ENCODE measurements around the gene IQCH. TPM values are rescaled to one million over a fixed set of nuclear protein-coding genes. Genes with fewer than 3 reads are reported as not detected.

Gene IQCH
- 0.31 and 4.5 TPM in 2 replicates for total RNA-seq (2014; rRNA removed; shearing (Covaris generic))

DNA sequence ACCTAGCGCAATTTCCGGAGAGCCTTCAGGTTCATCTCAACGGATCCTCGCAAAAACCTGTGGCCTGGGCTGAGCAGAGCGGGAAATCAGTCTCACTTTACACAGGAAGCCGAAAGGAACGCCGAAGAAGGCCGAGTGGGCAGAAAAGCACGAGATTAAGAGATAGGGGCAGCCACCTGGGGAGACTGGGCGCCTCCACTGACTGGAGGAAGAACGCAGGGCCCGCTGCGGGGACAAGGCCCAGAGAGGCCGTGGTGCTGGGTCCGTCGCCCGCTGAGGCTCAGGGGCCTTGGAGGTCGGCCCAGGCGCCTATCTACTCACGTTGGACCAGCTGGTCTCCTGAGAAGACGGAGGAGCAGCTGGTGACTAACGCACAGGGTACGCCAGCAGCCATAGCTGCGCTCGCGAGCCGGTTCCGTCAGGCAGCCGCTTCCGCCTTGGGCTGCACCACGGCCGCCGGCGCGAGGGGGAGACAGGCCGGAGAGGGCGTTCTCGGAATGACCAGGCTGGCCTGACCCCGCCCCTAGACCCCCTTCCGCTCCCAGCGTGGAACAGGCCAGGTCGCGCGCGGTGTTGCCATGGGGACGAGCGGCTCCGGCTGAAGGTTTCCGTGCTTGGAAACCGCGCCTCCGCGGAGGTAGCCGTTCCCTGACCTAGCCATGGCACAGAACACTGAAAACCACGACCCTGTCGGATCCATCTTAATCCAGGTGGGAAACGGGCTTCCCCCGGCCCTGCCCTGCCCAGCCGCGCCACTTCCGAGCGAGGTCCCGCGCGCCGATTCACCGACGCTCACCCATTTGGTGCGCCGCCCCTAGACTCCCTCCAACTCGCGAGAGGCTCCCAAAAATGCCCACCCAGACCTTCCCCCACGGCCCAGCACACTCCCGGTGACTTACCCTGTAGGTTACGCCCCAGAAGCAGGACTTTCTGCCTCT, at the start of gene IQCH, which contains the start of gene AAGAB:
IQCH (plus strand) TSS at position 549 of the 938 bp plus-strand sequence; CDS start at position 660, 111 bp downstream.
AAGAB (minus strand) TSS at position 424 of the 938 bp plus-strand sequence; CDS start at position 394, 30 bp downstream.
- Histone ChIP-seq H3K4me1 (replicated peaks) (peaks cover 9% of the 10 kb centered on the region), H3K27me3 (replicated peaks) (no peaks in the 10 kb centered on the region), H3K4me3 (peak within 1 kb of the TSS; percentile 84), H3K27ac (peak within 1 kb of the TSS; percentile 88), H3K36me3 (peaks cover 3% of the 10 kb centered on the region), H3K9me3 (replicated peaks) (no peaks in the 10 kb centered on the region)
- DNase-seq (ENCODE audit: low read depth in 1 of 2, low spot score in 2 of 2): peak; percentile 98

GRCh38 chr15:67207555-67208207, 46.9 kb upstream of the IQCH start:
- no peak for DNase-seq (ENCODE audit: low read depth in 1 of 2, low spot score in 2 of 2)
- H3K4me1 ChIP-seq (replicated peaks): no peaks in the 10 kb centered on the region
- H3K27me3 ChIP-seq (replicated peaks): no peaks in the 10 kb centered on the region
- no peak overlapping the region for H3K27ac ChIP-seq
- H3K36me3 ChIP-seq: peaks cover 35% of the 10 kb centered on the region
- H3K9me3 ChIP-seq (replicated peaks): no peaks in the 10 kb centered on the region
- H3K4me3 ChIP-seq: no peak overlapping the region

- Histone ChIP-seq H3K27me3 (replicated peaks) (no peaks in the 10 kb centered on the region), H3K36me3 (peaks cover 28% of the 10 kb centered on the region), H3K27ac (no peak overlapping the region), H3K4me1 (replicated peaks) (no peaks in the 10 kb centered on the region), H3K4me3 (no peak overlapping the region), H3K9me3 (replicated peaks) (no peaks in the 10 kb centered on the region)
- no peak for DNase-seq (ENCODE audit: low read depth in 1 of 2, low spot score in 2 of 2)
Observed at GRCh38 chr15:67208396-67208795, 46.2 kb upstream of the IQCH start.

DNA sequence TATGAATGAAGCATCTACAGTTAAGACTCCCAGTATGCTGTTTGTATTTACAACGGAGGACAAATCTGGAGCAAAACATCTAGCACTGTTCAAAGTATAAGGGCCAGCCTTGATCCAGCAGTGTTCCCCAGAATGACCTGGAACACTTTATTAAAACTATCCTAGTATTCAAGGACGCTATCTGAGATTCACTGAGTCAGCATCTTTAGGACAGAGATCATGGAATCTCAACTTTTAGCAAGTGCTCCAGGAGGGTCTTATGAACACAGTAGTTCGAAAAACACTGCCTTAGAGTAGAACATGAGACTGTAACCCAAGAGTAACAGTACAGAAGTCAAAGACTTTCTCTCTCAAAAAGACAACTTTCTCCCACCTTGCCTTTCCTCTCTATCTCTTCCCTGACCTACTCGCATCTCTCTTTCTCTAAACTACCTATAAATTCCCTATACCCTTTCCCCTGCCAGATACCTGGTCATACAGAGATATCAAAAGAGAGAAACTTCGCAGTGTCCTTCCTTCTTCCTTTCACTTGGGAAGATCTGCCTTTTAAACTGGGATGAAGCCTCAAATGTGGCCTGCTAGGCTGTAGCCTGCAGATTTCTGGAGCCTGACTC, 43.9 kb upstream of the IQCH start:
- Histone ChIP-seq H3K27ac (no peak overlapping the region), H3K4me3 (no peak overlapping the region), H3K27me3 (replicated peaks) (no peaks in the 10 kb centered on the region), H3K4me1 (replicated peaks) (no peaks in the 10 kb centered on the region), H3K9me3 (replicated peaks) (no peaks in the 10 kb centered on the region), H3K36me3 (peaks cover 22% of the 10 kb centered on the region)
- no peak for DNase-seq (ENCODE audit: low read depth in 1 of 2, low spot score in 2 of 2)

DNA sequence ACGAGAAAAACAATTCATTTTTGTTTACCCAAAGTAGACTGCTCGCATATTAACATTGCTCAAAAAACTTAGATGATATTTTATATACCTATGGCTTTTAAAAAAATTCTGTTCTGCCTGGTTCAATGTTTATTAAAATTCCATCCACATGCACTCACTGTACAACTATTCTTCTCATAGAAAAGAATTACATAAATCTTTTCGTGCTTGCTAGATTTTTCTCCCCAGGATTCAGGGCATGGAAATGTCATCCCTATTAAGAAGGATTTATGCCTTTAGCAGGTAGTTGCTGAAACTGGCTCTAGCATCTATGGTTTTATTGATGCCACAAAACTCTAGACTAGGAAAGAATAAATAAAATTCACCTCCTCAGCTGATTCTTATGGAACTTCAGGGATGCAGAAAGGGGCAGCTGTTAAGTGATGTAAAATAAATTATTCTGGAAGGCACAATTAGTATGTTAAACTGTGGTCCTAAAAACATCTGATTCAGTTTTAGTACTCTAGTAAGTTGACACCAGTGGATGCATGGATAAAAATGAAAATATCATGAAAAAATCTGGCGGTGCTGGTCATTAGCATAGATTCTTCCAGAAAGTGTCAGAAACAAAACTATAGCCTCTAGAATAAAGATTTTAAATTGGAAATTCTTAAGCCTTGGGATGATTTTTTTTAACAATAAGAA, 41.8 kb upstream of the IQCH start:
- Histone ChIP-seq H3K4me1 (replicated peaks) (no peaks in the 10 kb centered on the region), H3K4me3 (no peak overlapping the region), H3K27ac (no peak overlapping the region), H3K36me3 (peaks cover 11% of the 10 kb centered on the region), H3K9me3 (replicated peaks) (no peaks in the 10 kb centered on the region), H3K27me3 (replicated peaks) (no peaks in the 10 kb centered on the region)
- no peak for DNase-seq (ENCODE audit: low read depth in 1 of 2, low spot score in 2 of 2)

DNA sequence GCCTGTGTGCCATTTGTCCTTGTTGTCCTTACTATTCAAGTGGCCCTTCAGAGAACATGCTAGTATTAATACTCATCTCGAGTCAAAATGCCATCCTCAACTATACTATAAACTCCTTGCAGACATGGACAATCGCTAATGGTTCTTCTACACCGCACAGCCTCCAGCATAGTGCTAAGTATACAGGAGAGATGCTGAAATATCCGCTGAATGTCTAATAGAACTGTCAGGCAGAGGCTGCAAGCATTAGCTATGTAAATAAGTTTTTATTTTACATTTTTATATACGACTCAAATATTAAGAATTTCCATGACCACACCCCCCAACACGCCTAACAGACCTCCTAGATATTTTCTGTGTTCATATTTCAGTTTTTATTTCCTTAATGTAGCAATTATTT, 39.5 kb upstream of the IQCH start:
- H3K36me3 ChIP-seq: peaks cover 11% of the 10 kb centered on the region

GRCh38 chr15:67216859-67217258, 37.7 kb upstream of the IQCH start:
- Histone ChIP-seq H3K27me3 (replicated peaks) (no peaks in the 10 kb centered on the region), H3K27ac (no peak overlapping the region), H3K4me1 (replicated peaks) (no peaks in the 10 kb centered on the region), H3K9me3 (replicated peaks) (no peaks in the 10 kb centered on the region), H3K36me3 (peaks cover 17% of the 10 kb centered on the region), H3K4me3 (no peak overlapping the region)
- no peak for DNase-seq (ENCODE audit: low read depth in 1 of 2, low spot score in 2 of 2)

More for the DNA sequence above, 39.5 kb upstream of the IQCH start:
- Histone ChIP-seq H3K4me3 (no peak overlapping the region), H3K4me1 (replicated peaks) (no peaks in the 10 kb centered on the region), H3K27ac (no peak overlapping the region), H3K27me3 (replicated peaks) (no peaks in the 10 kb centered on the region), H3K9me3 (replicated peaks) (no peaks in the 10 kb centered on the region)
- no peak for DNase-seq (ENCODE audit: low read depth in 1 of 2, low spot score in 2 of 2)

- no peak for DNase-seq (ENCODE audit: low read depth in 1 of 2, low spot score in 2 of 2)
- Histone ChIP-seq H3K27me3 (replicated peaks) (no peaks in the 10 kb centered on the region), H3K27ac (no peak overlapping the region), H3K9me3 (replicated peaks) (no peaks in the 10 kb centered on the region), H3K4me3 (no peak overlapping the region), H3K36me3 (peaks cover 17% of the 10 kb centered on the region), H3K4me1 (replicated peaks) (no peaks in the 10 kb centered on the region)
Observed at GRCh38 chr15:67218428-67218827, 36.2 kb upstream of the IQCH start.

DNA sequence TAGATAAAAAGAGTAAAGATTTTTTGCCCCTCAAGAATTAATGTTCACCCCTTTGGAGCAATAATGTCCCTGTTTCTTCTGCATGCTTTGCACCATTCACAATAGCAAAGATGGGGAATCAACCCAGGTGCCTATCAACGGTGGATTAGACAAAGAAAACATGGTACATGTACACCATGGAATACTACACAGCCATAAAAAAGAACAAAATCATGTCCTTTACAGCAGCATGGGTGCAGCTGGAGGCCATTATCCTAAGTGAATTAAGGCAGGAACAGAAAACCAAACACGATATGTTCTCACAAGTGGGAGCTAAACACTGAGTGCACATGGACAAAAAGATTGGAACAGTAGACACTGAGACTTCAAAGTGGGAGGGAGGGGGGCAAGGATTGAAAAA, 35.3 kb upstream of the IQCH start:
- Histone ChIP-seq H3K9me3 (replicated peaks) (no peaks in the 10 kb centered on the region), H3K4me3 (no peak overlapping the region), H3K4me1 (replicated peaks) (no peaks in the 10 kb centered on the region), H3K27me3 (replicated peaks) (no peaks in the 10 kb centered on the region), H3K36me3 (peaks cover 17% of the 10 kb centered on the region), H3K27ac (no peak overlapping the region)
- DNase-seq (ENCODE audit: low read depth in 1 of 2, low spot score in 2 of 2): no peak

- Histone ChIP-seq H3K36me3 (peaks cover 29% of the 10 kb centered on the region), H3K27me3 (replicated peaks) (no peaks in the 10 kb centered on the region), H3K4me3 (no peak overlapping the region), H3K9me3 (replicated peaks) (no peaks in the 10 kb centered on the region), H3K27ac (no peak overlapping the region), H3K4me1 (replicated peaks) (no peaks in the 10 kb centered on the region)
- no peak for DNase-seq (ENCODE audit: low read depth in 1 of 2, low spot score in 2 of 2)
Observed at GRCh38 chr15:67224889-67225288, 29.7 kb upstream of the IQCH start.

DNA sequence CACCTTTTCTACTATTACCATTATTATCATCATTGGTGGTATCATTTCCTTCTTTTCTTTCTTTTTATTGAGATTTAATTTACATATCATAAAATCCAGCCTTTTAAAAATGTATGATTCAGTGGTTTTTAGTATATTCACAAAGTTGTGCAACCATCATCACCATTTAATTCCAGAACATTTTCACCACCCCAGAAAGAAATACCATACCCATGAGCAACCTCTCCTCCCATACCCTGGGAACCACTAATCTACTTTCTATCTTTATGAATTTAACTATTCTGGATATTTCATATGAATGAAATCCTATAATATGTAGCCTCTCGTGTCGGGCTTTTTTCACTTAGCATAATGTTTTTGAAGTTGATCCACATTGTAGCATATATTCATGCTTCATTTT, 29.2 kb upstream of the IQCH start:
- Histone ChIP-seq H3K36me3 (peaks cover 30% of the 10 kb centered on the region), H3K4me3 (no peak overlapping the region), H3K9me3 (replicated peaks) (no peaks in the 10 kb centered on the region), H3K4me1 (replicated peaks) (no peaks in the 10 kb centered on the region), H3K27ac (no peak overlapping the region), H3K27me3 (replicated peaks) (no peaks in the 10 kb centered on the region)
- no peak for DNase-seq (ENCODE audit: low read depth in 1 of 2, low spot score in 2 of 2)

DNA sequence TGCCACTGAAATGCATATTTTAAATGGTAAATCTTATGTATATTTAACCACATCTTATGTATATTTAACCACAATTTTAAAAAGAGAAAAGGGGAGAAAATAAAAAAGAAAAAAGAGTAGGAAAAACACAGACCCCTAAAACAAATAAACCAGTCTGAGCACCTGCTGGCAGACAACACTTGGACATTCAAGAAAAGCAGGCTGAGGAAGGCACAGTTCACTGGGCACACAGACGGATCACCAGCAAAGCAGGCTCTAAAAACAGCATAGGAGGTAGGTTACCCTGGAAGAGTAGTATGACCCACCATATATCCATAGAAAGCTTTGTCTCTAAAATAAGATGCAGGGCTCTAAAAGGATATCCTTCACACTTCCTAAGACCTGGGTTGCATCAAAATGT, 27.2 kb upstream of the IQCH start:
- no peak for DNase-seq (ENCODE audit: low read depth in 1 of 2, low spot score in 2 of 2)
- Histone ChIP-seq H3K9me3 (replicated peaks) (no peaks in the 10 kb centered on the region), H3K4me3 (no peak overlapping the region), H3K27me3 (replicated peaks) (no peaks in the 10 kb centered on the region), H3K36me3 (peaks cover 48% of the 10 kb centered on the region), H3K4me1 (replicated peaks) (no peaks in the 10 kb centered on the region), H3K27ac (no peak overlapping the region)

DNA sequence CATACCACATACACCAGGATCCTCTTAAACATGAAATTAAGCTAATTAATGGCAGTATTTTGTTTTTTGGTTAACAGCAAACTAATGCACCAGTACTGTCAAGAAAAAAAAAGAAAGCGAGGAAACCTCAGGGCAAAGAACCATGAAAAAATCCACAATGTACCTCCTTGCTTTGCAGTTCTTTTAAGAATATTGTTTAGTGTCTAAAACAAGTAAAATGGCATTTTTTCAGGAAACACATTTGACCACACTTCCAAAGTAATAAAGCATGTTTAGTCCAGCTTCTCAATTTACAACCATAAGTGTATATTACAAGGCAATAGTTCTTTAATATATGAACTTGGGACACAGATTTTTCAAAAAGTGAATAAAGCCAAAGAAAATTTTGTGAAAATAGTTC, 26.7 kb upstream of the IQCH start:
- no peaks in the 10 kb centered on the region for H3K27me3 ChIP-seq (replicated peaks)
- peaks cover 52% of the 10 kb centered on the region for H3K36me3 ChIP-seq
- no peaks in the 10 kb centered on the region for H3K4me1 ChIP-seq (replicated peaks)
- H3K27ac ChIP-seq: no peak overlapping the region
- no peaks in the 10 kb centered on the region for H3K9me3 ChIP-seq (replicated peaks)
- DNase-seq (ENCODE audit: low read depth in 1 of 2, low spot score in 2 of 2): no peak
- no peak overlapping the region for H3K4me3 ChIP-seq
